Measurements from ENCODE around the gene EXOC3. TPM values are rescaled to one million over a fixed set of nuclear protein-coding genes. Genes with fewer than 3 reads are reported as not detected.
A peak's percentile ranks its signal among the peaks of the same experiment; 100 is the strongest.

The EXOC3 gene
- total RNA-seq, 1 experiment from 2014 or later = 52.4 TPM

DNA sequence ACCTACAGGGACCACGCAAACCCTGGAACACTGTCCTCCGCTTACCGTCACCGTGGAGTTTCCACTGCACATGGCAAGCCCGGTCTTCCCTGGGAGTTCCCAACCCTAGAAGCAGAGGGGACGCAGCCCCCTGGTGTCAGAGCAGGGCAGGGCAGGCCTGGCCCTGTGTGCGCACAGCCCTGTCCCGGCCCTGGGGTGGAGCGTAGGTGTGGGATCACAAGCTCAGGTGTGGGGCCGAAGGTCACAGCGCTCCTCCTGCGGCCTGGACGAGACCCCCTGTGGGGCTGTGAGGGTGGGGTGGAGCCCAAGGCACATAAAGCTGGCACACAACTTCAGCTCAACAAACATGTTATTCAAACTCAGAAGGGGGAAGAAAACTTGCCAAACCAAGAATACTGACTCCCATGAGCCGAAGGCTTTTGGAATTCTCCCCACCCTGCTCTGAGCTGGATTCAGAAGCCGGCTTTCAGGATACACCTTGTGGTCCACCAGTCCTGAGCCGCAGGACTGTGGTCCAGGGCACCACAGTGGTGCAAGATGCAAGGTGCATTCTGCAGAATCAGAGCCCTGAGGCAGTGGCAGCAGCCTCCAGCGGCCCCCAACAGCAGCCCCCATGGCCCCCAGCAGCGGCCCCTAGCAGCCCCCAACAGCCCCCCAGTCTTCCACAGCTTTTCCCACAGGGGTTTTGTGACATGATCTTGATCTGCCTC lies 11.8 kb upstream of the EXOC3 start:
- Histone ChIP-seq H3K4me3 (replicated peaks in 1 of 2; ENCODE audit: low read depth in 1 of 2, low read length in 2 of 2) (no peak overlapping the region), H3K27me3 (ENCODE audit: insufficient read depth, low read length) (no peaks in the 10 kb centered on the region), H3K4me1 (ENCODE audit: control insufficient read depth in 1 of 2, insufficient read depth in 2 of 2, low read length in 2 of 2) (peaks cover 0 to 14% of the 10 kb centered on the region in 2 experiments; a peak in 1 of 4 replicates), H3K36me3 (ENCODE audit: control insufficient read depth in 1 of 2, insufficient read depth in 2 of 2, low read length in 2 of 2) (no peaks in the 10 kb centered on the region), H3K9ac (ENCODE audit: low read length) (no peak overlapping the region), H3K9me2 (ENCODE audit: insufficient read depth) (no peaks in the 10 kb centered on the region), H3K27ac (ENCODE audit: low read depth, low read length) (no peak overlapping the region), H2AFZ (ENCODE audit: low read depth, low read length, poor library complexity, severe bottlenecking) (no peak overlapping the region), H3K9me3 (ENCODE audit: control insufficient read depth in 1 of 2, insufficient read depth in 1 of 2, low read depth in 1 of 2, low read length in 2 of 2) (no peaks in the 10 kb centered on the region), H3K79me2 (ENCODE audit: insufficient read depth, low read length) (no peaks in the 10 kb centered on the region), H3K4me2 (ENCODE audit: low read length) (no peak overlapping the region), H4K20me1 (ENCODE audit: insufficient read depth) (no peaks in the 10 kb centered on the region)
- ChIA-PET POLR2A (no interaction called here), CTCF (interaction anchor here (1.2 to 6.4 kb wide), 4 partner anchors 15 to 243 kb away, joined by 3 to 42 read pairs (median 8); no protein-coding TSS in a partner anchor), RAD21 (ENCODE audit: low non-redundant PET in 1 of 2, low total read pairs in 2 of 2, uncharacterized antibody in 2 of 2, unreplicated experiment in 2 of 2) (interaction anchor here in 1 of 2 experiments (0.6 kb wide), 1 partner anchor 114 kb away, joined by 4 read pairs; no protein-coding TSS in a partner anchor)
- BruUV-seq (replicated peaks) = no TSS peak
- peak; percentile 23 for DNase-seq (ENCODE audit: low read depth, low spot score)
- TF ChIP-seq, protein P1, sequence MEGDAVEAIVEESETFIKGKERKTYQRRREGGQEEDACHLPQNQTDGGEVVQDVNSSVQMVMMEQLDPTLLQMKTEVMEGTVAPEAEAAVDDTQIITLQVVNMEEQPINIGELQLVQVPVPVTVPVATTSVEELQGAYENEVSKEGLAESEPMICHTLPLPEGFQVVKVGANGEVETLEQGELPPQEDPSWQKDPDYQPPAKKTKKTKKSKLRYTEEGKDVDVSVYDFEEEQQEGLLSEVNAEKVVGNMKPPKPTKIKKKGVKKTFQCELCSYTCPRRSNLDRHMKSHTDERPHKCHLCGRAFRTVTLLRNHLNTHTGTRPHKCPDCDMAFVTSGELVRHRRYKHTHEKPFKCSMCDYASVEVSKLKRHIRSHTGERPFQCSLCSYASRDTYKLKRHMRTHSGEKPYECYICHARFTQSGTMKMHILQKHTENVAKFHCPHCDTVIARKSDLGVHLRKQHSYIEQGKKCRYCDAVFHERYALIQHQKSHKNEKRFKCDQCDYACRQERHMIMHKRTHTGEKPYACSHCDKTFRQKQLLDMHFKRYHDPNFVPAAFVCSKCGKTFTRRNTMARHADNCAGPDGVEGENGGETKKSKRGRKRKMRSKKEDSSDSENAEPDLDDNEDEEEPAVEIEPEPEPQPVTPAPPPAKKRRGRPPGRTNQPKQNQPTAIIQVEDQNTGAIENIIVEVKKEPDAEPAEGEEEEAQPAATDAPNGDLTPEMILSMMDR (IDR thresholded peaks at IDR 0.05 in 2 of 3, conservative IDR thresholded peaks at IDR 0.05 in 1 of 3; ENCODE audit: borderline replicate concordance in 1 of 3, insufficient read depth in 1 of 3, low read depth in 2 of 3, low read length in 2 of 3) = peak; percentile 80 to 91 (median 82)
- peak; percentile 88 for TF ChIP-seq RAD21 (IDR thresholded peaks at IDR 0.05; ENCODE audit: low read depth)
- TF ChIP-seq, protein P2, sequence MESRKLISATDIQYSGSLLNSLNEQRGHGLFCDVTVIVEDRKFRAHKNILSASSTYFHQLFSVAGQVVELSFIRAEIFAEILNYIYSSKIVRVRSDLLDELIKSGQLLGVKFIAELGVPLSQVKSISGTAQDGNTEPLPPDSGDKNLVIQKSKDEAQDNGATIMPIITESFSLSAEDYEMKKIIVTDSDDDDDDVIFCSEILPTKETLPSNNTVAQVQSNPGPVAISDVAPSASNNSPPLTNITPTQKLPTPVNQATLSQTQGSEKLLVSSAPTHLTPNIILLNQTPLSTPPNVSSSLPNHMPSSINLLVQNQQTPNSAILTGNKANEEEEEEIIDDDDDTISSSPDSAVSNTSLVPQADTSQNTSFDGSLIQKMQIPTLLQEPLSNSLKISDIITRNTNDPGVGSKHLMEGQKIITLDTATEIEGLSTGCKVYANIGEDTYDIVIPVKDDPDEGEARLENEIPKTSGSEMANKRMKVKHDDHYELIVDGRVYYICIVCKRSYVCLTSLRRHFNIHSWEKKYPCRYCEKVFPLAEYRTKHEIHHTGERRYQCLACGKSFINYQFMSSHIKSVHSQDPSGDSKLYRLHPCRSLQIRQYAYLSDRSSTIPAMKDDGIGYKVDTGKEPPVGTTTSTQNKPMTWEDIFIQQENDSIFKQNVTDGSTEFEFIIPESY (IDR thresholded peaks at IDR 0.05; ENCODE audit: extremely low read depth, insufficient replicate concordance, low read length) = no peak
- intact Hi-C loops (cut with micrococcal nuclease) = loop anchor here (1.0 kb wide), 1 partner anchor 114 kb away; no protein-coding TSS in a partner anchor
- ATAC-seq = peak; percentile 99
